ENCODE data around the gene BEND3. TPM values are rescaled to one million over a fixed set of nuclear protein-coding genes. Genes with fewer than 3 reads are reported as not detected.
"Not testable (repeated sequence)": the region's sequence is repeated elsewhere in the genome, so short reads cannot be mapped to it uniquely, and the experiment has no call there.

BEND3 gene
- under 1 TPM; 0.73 to 0.82 TPM for polyA plus RNA-seq

DNA sequence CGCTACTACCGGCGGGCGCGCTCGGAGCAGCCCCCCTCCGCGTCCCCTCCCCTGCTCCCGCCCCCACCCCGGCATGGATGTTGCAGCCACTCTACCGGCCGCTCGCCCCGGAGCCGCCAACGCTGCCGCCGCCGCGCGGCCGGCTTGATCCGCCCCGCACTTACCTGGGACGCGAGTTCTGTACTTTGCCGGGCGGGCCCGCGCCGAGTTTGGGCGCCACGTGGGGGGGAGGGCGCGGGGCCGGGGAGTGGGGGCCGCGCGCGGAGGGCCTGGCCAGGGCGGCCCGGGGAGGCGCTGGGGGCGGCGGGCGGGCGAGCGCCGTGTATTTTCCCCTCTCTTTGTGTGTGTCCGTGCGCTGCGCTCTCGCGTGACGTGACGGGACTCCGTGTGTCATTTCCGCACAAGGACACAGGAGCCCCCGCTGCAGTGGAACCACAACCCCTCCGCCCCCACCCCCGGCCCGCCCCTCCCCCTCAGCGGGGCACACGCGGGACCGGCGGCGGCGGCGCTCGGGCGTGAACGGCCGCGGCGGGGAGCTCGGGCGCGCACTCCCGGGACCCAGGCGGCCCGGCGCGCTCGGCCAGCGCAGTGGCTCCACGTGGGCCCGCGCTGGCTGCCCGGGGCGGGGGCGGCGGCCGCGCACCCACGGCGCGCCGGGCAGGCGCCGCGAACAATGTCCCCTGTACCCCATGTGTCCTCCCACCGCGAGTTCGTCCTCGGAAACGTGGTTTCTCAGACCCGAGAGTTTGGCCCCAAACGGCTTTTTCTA lies at the start of gene BEND3:
BEND3 (minus strand) TSS at position 590 of the 769 bp plus-strand sequence. CDS start 16,230 bp downstream, outside the sequence.
- WGBS, 2 donors, result 0% methylated on average over 25 to 109 of the region's 109 CpGs
- H3K4me1 ChIP-seq (ENCODE audit: control insufficient read depth in 2 of 2, insufficient read depth in 2 of 2, low read length in 1 of 2), result no peaks in the 10 kb centered on the region
- peak within 1 kb of the TSS; percentile 65 to 80 for H3K4me3 ChIP-seq (ENCODE audit: low read depth in 1 of 2, low read length in 2 of 2)
- no peaks in the 10 kb centered on the region for H3K9me3 ChIP-seq (ENCODE audit: control insufficient read depth in 2 of 2, insufficient read depth in 1 of 2, low read depth in 1 of 2, low read length in 1 of 2)
- H3K27me3 ChIP-seq (ENCODE audit: control insufficient read depth in 1 of 2, insufficient read depth in 2 of 2, low read length in 2 of 2), result no peaks in the 10 kb centered on the region
- no peaks in the 10 kb centered on the region for H3K36me3 ChIP-seq (ENCODE audit: control insufficient read depth in 2 of 2, insufficient read depth in 2 of 2, low read length in 1 of 2)
- peak within 1 kb of the TSS; percentile 34 to 76 for H3K27ac ChIP-seq (ENCODE audit: low read depth in 2 of 2, low read length in 1 of 2)

DNA sequence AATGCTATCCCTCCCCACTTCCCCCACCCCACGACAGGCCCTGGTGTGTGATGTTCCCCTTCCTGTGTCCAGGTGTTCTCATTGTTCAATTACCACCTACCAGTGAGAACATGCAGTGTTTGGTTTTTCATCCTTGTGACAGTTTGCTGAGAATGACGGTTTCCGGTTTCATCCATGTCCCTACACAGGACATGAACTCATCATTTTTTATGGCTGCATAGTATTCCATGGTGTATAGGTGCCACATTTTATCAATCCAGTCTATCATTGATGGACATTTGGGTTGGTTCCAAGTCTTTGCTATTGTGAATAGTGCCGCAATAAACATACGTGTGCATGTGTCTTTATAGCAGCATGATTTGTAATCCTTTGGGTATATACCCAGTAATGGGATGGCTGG lies 49.0 kb upstream of the BEND3 start:
- H3K9me3 ChIP-seq (ENCODE audit: control insufficient read depth in 2 of 2, insufficient read depth in 1 of 2, low read depth in 1 of 2, low read length in 1 of 2); H3K27me3 ChIP-seq (ENCODE audit: control insufficient read depth in 1 of 2, insufficient read depth in 2 of 2, low read length in 2 of 2); H3K4me3 ChIP-seq (ENCODE audit: low read depth in 1 of 2, low read length in 2 of 2); H3K36me3 ChIP-seq (ENCODE audit: control insufficient read depth in 2 of 2, insufficient read depth in 2 of 2, low read length in 1 of 2); H3K27ac ChIP-seq (ENCODE audit: low read depth in 2 of 2, low read length in 1 of 2); H3K4me1 ChIP-seq (ENCODE audit: control insufficient read depth in 2 of 2, insufficient read depth in 2 of 2, low read length in 1 of 2): not testable (repeated sequence)
- WGBS, 2 donors, result 92 to 93% methylated on average over 3 to 5 of the region's 5 CpGs

DNA sequence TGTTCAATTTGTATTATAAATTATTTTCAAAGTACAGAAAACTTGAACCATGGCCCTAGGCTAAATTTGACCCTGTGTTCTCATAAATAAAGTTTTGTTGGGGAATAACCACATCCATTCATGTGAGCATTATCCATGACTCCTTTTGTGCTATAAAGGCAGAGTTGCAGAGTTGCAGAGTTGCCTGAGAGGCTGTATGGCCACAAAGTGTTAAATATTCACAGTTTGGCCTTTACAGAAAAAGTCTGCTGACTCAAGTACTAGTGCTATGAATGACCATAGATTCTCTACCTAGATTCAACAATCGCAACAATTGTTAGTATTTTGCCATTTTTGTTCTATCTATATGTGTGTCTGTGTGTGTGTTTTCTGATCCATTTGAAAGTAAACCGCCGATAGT lies 46.2 kb upstream of the BEND3 start:
- WGBS, 2 donors, result 95 to 97% methylated on average over 3 of the region's 3 CpGs
- no peak overlapping the region for H3K27ac ChIP-seq (ENCODE audit: low read depth in 2 of 2, low read length in 1 of 2)
- H3K36me3 ChIP-seq (ENCODE audit: control insufficient read depth in 2 of 2, insufficient read depth in 2 of 2, low read length in 1 of 2), result peaks cover 0 to 1% of the 10 kb centered on the region in 2 donors
- no peaks in the 10 kb centered on the region for H3K27me3 ChIP-seq (ENCODE audit: control insufficient read depth in 1 of 2, insufficient read depth in 2 of 2, low read length in 2 of 2)
- no peak overlapping the region for H3K4me3 ChIP-seq (ENCODE audit: low read depth in 1 of 2, low read length in 2 of 2)
- H3K4me1 ChIP-seq (ENCODE audit: control insufficient read depth in 2 of 2, insufficient read depth in 2 of 2, low read length in 1 of 2), result no peaks in the 10 kb centered on the region
- no peaks in the 10 kb centered on the region for H3K9me3 ChIP-seq (ENCODE audit: control insufficient read depth in 2 of 2, insufficient read depth in 1 of 2, low read depth in 1 of 2, low read length in 1 of 2)

DNA sequence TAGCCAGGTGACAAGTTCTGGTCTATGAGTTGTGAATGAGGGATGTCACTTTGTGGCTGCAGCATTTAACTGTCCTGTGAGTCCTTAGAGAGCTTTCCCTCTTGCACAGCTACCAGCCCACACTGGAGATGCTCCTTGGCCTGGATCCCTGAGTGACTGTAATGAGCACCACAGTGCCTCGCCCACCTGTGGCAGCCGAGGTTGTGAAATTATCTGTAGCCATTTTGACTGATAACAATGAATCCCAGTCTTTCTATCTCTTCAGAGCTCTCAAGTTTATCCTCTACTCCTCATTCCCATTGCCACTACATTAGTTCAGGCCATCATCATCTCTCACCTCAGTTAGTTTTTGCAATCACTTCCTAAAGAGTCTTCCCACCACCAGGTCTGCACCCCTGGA lies 41.3 kb upstream of the BEND3 start:
- no peaks in the 10 kb centered on the region for H3K9me3 ChIP-seq (ENCODE audit: control insufficient read depth in 2 of 2, insufficient read depth in 1 of 2, low read depth in 1 of 2, low read length in 1 of 2)
- peaks cover 0 to 2% of the 10 kb centered on the region in 2 donors for H3K36me3 ChIP-seq (ENCODE audit: control insufficient read depth in 2 of 2, insufficient read depth in 2 of 2, low read length in 1 of 2)
- no peak overlapping the region for H3K27ac ChIP-seq (ENCODE audit: low read depth in 2 of 2, low read length in 1 of 2)
- H3K4me3 ChIP-seq (ENCODE audit: low read depth in 1 of 2, low read length in 2 of 2), result no peak overlapping the region
- WGBS, 2 donors, result 75 to 81% methylated on average over 2 of the region's 2 CpGs
- no peaks in the 10 kb centered on the region for H3K27me3 ChIP-seq (ENCODE audit: control insufficient read depth in 1 of 2, insufficient read depth in 2 of 2, low read length in 2 of 2)
- no peaks in the 10 kb centered on the region for H3K4me1 ChIP-seq (ENCODE audit: control insufficient read depth in 2 of 2, insufficient read depth in 2 of 2, low read length in 1 of 2)

DNA sequence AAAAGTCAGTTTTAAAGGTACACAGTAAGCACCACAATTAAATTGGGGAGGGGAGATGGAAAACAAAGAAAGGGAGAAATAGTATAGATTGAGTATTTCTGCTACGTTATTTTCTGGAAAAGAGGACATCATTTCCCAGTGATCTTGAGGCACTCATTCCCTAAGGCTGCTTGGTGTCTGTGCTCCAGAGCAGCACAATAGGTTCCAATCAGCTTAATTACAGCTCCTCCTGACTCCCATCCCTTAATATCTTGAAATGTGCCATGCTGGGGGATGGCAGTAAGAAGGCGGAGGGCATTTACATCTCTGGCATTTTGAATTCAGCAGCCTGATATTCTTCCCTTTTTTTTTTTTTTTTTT lies 39.5 kb upstream of the BEND3 start:
- Histone ChIP-seq H3K4me3 (ENCODE audit: low read depth in 1 of 2, low read length in 2 of 2) (no peak overlapping the region), H3K4me1 (ENCODE audit: control insufficient read depth in 2 of 2, insufficient read depth in 2 of 2, low read length in 1 of 2) (no peaks in the 10 kb centered on the region), H3K27ac (ENCODE audit: low read depth in 2 of 2, low read length in 1 of 2) (no peak overlapping the region), H3K27me3 (ENCODE audit: control insufficient read depth in 1 of 2, insufficient read depth in 2 of 2, low read length in 2 of 2) (no peaks in the 10 kb centered on the region), H3K36me3 (ENCODE audit: control insufficient read depth in 2 of 2, insufficient read depth in 2 of 2, low read length in 1 of 2) (peaks cover 0 to 2% of the 10 kb centered on the region in 2 donors), H3K9me3 (ENCODE audit: control insufficient read depth in 2 of 2, insufficient read depth in 1 of 2, low read depth in 1 of 2, low read length in 1 of 2) (no peaks in the 10 kb centered on the region)
- 77 to 83% methylated on average over 2 of the region's 2 CpGs for WGBS, 2 donors

DNA sequence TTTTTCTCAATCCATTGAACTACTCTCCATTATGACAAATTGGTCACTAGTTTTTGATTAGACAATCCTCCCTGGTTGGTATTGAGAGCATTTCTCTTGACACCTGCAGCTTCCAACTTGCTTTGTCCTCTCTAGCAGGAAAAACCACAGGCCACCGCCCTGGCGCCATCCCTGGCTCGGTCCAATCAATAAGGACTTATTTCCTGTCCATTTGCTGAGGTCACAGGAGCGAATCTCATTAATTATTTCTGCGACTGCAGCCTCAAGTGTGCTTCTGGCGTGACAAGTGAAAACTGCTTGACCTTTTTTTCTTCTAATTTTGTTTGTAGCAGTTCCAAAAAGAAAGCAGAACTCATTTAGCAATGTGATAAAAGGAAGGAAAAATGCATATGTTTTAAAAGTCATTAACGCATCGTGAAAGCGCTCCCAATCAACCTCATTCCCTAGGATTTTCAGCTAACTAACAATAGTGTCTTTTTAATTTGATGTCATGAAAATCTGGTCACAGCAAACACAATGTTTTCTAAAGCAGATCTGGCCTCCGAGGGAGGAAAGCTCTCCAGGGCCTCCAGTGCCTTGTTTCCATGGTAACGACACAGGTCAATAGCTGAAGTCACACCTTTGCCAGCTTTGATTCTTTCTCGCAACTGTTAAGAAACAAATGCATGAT lies 39.0 kb upstream of the BEND3 start:
- H3K27ac ChIP-seq (ENCODE audit: low read depth in 2 of 2, low read length in 1 of 2), result no peak overlapping the region
- 65 to 74% methylated on average over 12 of the region's 12 CpGs for WGBS, 2 donors
- no peaks in the 10 kb centered on the region for H3K9me3 ChIP-seq (ENCODE audit: control insufficient read depth in 2 of 2, insufficient read depth in 1 of 2, low read depth in 1 of 2, low read length in 1 of 2)
- H3K27me3 ChIP-seq (ENCODE audit: control insufficient read depth in 1 of 2, insufficient read depth in 2 of 2, low read length in 2 of 2), result no peaks in the 10 kb centered on the region
- H3K36me3 ChIP-seq (ENCODE audit: control insufficient read depth in 2 of 2, insufficient read depth in 2 of 2, low read length in 1 of 2), result peaks cover 0 to 2% of the 10 kb centered on the region in 2 donors
- no peak overlapping the region for H3K4me3 ChIP-seq (ENCODE audit: low read depth in 1 of 2, low read length in 2 of 2)
- H3K4me1 ChIP-seq (ENCODE audit: control insufficient read depth in 2 of 2, insufficient read depth in 2 of 2, low read length in 1 of 2), result no peaks in the 10 kb centered on the region

DNA sequence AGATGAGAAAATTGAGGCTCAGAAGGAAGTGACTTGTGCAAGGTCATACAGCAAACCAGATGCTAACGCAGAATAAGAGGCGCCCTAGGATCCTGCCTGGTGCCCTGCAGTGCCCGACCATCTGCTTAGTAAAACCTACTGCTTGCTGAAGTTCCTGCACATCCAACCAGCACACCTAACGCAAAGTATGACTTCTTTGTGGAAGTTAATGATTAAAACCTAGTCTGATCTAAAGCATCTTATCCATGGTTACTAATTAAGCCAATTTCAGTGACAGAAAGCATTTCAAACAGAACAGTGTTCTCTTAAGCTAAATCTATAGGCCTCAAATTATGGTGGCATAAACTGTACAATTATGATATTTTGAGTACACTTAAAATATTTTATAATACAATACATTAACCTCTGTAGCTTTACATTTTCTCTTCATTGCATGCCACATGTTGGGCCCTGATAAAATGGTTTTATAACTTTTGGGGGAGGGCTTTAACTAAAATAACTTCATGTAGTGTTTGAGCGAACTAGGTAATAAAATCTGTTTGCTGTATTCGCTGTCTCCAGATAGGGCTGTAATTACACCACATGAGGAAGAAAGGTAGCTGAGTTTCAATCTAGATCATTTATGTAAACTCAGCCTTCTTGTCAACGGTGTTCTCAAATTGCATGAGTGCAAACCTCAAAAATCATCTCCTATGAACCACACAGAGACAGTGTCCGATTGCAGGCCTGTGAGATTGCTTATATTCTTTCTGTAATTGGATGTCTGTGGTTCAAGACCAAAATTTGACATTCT lies 37.5 kb upstream of the BEND3 start:
- 64 to 89% methylated on average over 8 of the region's 8 CpGs for WGBS, 2 donors
- H3K27me3 ChIP-seq (ENCODE audit: control insufficient read depth in 1 of 2, insufficient read depth in 2 of 2, low read length in 2 of 2), result no peaks in the 10 kb centered on the region
- peaks cover 0 to 2% of the 10 kb centered on the region in 2 donors for H3K36me3 ChIP-seq (ENCODE audit: control insufficient read depth in 2 of 2, insufficient read depth in 2 of 2, low read length in 1 of 2)
- H3K27ac ChIP-seq (ENCODE audit: low read depth in 2 of 2, low read length in 1 of 2), result no peak overlapping the region
- H3K4me1 ChIP-seq (ENCODE audit: control insufficient read depth in 2 of 2, insufficient read depth in 2 of 2, low read length in 1 of 2), result no peaks in the 10 kb centered on the region
- H3K9me3 ChIP-seq (ENCODE audit: control insufficient read depth in 2 of 2, insufficient read depth in 1 of 2, low read depth in 1 of 2, low read length in 1 of 2), result no peaks in the 10 kb centered on the region
- no peak overlapping the region for H3K4me3 ChIP-seq (ENCODE audit: low read depth in 1 of 2, low read length in 2 of 2)

DNA sequence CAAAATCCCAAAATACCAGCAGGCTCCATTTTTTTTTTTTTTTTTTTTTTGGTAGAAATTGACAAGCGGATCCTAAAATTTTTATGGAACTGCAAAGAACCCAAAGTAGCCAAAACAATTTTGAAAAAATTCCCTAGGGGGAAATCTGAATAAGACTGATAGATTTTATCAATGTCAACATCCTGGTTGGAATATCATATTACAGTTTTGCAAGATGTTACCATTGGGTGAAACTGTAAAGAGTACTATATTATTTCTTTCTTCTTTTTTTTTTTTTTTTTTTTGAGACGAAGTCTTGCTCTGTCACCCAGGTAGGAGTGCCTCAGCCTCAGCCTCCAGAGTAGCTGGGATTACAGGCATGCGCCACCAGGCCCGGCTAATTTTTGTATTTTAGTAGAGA lies 29.4 kb upstream of the BEND3 start:
- H3K9me3 ChIP-seq (ENCODE audit: control insufficient read depth in 2 of 2, insufficient read depth in 1 of 2, low read depth in 1 of 2, low read length in 1 of 2), result no peaks in the 10 kb centered on the region
- 90 to 97% methylated on average over 4 of the region's 4 CpGs for WGBS, 2 donors
- H3K36me3 ChIP-seq (ENCODE audit: control insufficient read depth in 2 of 2, insufficient read depth in 2 of 2, low read length in 1 of 2), result no peaks in the 10 kb centered on the region
- H3K27me3 ChIP-seq (ENCODE audit: control insufficient read depth in 1 of 2, insufficient read depth in 2 of 2, low read length in 2 of 2), result no peaks in the 10 kb centered on the region
- no peak overlapping the region for H3K27ac ChIP-seq (ENCODE audit: low read depth in 2 of 2, low read length in 1 of 2)
- H3K4me1 ChIP-seq (ENCODE audit: control insufficient read depth in 2 of 2, insufficient read depth in 2 of 2, low read length in 1 of 2), result no peaks in the 10 kb centered on the region
- no peak overlapping the region for H3K4me3 ChIP-seq (ENCODE audit: low read depth in 1 of 2, low read length in 2 of 2)

DNA sequence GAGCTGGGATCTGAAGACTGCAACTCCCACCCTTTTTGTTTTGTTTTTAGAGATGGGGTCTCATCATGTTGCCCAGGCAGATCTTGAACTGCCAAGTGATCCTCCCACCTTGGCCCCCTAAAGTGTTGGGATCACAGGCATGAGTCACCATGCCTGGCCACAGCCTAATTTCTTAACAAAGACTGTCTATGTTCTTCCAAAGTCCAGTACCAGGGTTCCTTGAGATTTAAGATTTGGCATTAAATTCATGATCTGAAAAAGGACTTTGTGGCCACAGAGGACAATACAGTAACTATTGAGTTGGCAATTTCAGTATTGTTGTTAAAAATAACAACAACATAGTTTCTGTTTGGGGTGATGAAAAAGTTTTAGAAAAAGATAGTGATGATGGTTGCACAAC lies 28.7 kb upstream of the BEND3 start:
- Histone ChIP-seq H3K4me1 (ENCODE audit: control insufficient read depth in 2 of 2, insufficient read depth in 2 of 2, low read length in 1 of 2) (no peaks in the 10 kb centered on the region), H3K27me3 (ENCODE audit: control insufficient read depth in 1 of 2, insufficient read depth in 2 of 2, low read length in 2 of 2) (no peaks in the 10 kb centered on the region), H3K4me3 (ENCODE audit: low read depth in 1 of 2, low read length in 2 of 2) (no peak overlapping the region), H3K36me3 (ENCODE audit: control insufficient read depth in 2 of 2, insufficient read depth in 2 of 2, low read length in 1 of 2) (no peaks in the 10 kb centered on the region), H3K27ac (ENCODE audit: low read depth in 2 of 2, low read length in 1 of 2) (no peak overlapping the region), H3K9me3 (ENCODE audit: control insufficient read depth in 2 of 2, insufficient read depth in 1 of 2, low read depth in 1 of 2, low read length in 1 of 2) (no peaks in the 10 kb centered on the region)

Measured in esophagus (tissue), 2 donors.